Sigmoid colon (tissue), 4 donors: Measurements from ENCODE around the gene HIRIP3.

Experiments
- CTCF ChIP-seq, 4 experiments: fragments of 450-650 bp in 3 of 4; fragments of 200-600 bp in 1 of 4; IDR thresholded peaks; one replicate each; pipeline ENCODE4 v1.5.1; 2016 to 2019; ENCODE audit warnings: antibody characterized with exemption in 4 of 4, mild to moderate bottlenecking in 3 of 4, moderate library complexity in 2 of 4
- EP300 ChIP-seq, 4 donors: sonication (generic); formaldehyde crosslinking; IDR thresholded peaks; one replicate each; pipeline ENCODE4 v1.6.1; 2017; ENCODE audit warnings: antibody characterized with exemption in 4 of 4

GRCh38 chr16:29999605-30000004 lies 4.2 kb upstream of the HIRIP3 start:
- TF ChIP-seq CTCF (IDR thresholded peaks at IDR 0.05) (no peak), EP300 (IDR thresholded peaks at IDR 0.05) (no peak)
